GM21737 (cell line): Measurements from ENCODE around the gene SIDT2.
"Not testable (repeated sequence)": the region's sequence is repeated elsewhere in the genome, so short reads cannot be mapped to it uniquely, and the experiment has no call there.

Experiments used
- ATAC-seq: cut with Tn5 transposase; IDR thresholded peaks from one replicate; pipeline ENCODE4 v1.9.1; 2021; ENCODE audit warnings: mild to moderate bottlenecking, moderate library complexity; ENCODE audit not compliant: unreplicated experiment

SIDT2 gene

DNA sequence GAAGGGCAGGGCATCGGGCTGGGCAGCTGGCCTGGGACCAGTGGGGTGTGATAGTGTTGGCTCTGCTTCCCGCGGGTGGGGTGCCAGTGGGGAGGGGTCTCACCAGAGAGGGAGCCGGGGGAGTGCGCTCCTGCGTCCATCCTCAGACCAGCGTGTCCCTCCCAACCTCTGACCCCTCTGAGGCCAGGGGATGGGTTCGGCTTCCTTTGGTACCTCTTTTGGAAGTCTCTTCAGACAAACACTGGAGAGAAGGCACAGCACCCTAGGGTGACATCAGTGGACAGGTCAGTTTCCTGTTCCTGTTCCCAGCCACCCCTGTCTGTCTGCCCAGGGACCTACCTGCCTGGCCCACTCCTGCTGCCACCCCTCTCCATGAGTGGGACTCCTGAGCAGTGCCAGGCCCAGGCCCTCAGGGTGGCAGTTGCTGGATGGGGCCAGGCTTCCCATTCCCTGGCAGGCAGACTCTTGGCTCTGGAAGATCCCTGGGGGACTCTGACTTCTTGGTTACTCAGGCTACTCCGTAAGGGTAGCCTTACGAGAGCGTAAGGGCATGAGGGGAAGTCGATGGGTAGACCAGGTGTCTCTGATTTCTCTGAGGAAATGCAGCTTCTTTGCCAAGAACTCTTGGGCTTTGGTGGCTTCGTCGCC lies 23.2 kb downstream of the SIDT2 start:
- no peak for ATAC-seq

DNA sequence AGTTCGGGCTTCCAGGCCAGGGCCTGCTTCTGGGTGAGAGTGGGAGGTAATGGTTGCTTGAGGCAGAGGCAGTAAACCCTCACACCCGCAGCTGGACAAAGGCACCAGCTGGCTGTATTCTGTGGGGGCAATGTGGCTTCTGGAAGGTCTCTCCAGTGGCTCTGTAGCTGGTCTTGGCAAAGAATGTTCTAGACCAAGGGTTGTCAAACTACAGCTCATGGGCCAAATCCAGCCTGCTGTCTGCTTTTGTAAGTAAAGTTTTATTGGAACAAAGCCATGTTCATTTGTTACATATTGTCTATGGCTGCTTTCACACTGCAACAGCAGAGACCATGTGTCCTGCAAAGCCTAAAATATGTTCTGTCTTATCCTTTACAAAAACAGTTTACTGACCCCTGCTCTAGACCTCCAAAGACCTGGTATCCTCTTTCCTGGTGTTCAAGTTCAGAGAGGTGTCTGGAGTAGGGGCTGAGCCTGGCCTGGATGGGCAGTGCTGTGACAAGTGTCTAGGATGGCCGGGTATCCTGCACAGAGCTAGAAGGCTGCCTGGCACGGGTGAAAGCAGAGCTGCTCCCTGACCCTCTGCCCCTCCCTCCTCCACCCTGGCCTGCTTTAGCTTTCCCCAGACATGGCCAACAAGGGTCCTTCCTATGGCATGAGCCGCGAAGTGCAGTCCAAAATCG lies 24.0 kb downstream of the SIDT2 start:
- no peak for ATAC-seq

GRCh38 chr11:117203069-117203407 lies 24.5 kb downstream of the SIDT2 start:
- no peak for ATAC-seq

DNA sequence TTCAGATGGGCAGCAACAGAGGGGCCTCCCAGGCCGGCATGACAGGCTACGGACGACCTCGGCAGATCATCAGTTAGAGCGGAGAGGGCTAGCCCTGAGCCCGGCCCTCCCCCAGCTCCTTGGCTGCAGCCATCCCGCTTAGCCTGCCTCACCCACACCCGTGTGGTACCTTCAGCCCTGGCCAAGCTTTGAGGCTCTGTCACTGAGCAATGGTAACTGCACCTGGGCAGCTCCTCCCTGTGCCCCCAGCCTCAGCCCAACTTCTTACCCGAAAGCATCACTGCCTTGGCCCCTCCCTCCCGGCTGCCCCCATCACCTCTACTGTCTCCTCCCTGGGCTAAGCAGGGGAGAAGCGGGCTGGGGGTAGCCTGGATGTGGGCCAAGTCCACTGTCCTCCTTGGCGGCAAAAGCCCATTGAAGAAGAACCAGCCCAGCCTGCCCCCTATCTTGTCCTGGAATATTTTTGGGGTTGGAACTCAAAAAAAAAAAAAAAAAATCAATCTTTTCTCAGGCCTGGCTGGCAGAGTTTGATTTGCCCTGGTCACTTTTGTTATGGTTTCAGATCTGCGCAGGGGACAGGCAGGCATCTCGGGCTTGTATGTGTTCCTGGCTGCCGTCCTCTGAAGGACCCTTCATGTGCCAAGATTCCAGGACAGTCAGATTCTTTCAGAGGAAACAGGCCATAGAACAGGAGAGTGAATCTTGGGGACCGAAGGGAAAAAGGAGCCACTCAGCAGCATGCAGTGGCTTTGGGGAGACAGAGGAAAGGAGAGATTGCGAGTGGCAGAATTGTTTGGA lies 25.9 kb downstream of the SIDT2 start:
- ATAC-seq: no peak

DNA sequence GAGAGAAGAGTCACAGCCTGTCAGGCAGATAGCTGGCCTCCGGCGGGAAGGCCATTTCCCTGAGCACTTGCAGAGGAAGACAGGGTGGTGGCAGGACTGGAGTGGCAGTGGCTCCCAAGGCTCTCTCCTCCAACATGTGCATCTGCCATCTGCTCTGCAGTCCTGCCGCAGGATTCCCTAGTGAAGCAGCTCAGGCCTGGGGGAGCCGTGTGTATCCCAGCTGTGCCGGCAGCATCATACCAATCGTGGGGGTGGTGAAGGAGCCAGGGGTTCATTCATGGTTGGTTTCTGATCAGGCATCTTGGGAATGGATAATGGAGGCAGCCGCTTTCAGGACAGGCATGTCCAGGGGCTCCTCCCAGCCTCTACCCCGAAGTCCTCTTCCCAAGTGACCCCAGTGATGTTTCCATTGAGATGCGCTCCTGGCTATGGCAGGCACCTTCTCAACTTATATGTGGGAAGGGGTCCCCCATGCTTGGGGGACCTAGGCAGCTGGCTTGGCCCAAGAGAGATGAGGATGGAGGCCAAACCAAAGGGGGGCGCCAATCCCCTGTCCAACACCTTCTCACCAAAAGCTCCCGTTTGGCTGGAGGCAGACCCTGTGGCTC lies 26.8 kb downstream of the SIDT2 start:
- no peak for ATAC-seq

GRCh38 chr11:117206111-117206510 lies 27.6 kb downstream of the SIDT2 start:
- not testable (repeated sequence) for ATAC-seq

DNA sequence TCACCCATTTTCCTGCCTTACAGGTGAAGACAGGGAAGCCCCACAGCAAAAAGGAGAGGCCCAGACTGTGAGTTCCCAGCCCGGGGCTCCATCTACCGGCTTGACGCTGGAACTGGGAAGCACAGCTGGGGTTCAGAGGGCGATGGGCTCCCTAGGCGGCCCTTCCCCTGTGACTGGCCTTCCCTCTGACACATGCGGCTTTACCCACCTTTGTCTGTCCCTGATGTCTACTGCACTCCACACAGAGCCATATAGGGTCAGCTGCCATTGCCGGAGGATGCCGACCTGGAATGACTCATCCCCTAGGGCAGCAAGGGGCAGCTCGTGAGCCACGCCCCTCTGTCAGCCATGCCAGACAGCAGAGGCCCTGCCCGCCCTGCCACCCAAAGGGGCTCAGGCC lies 28.3 kb downstream of the SIDT2 start:
- not testable (repeated sequence) for ATAC-seq

DNA sequence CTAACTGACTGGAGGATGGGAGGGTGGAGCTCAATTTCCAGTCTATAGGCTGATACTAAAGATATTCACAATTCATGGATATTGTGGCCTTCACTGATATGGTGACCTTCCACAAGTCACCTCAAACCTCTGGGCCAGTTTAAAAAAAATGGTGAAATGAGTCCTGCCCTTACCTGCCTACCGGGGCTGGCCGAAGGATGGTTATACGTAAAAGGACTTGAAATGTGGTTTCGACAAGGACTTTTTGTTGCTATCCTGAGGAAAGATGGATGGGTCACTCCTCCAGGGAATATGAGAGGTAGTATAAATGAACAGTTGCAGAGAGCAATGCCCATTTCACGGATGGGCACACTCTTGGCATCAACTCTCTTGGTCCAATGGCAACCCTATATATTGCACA lies 28.9 kb downstream of the SIDT2 start:
- not testable (repeated sequence) for ATAC-seq

GRCh38 chr11:117208710-117209109 lies 30.2 kb downstream of the SIDT2 start:
- not testable (repeated sequence) for ATAC-seq

- not testable (repeated sequence) for ATAC-seq
Measured at GRCh38 chr11:117209351-117210125, 31.0 kb downstream of the SIDT2 start.

GRCh38 chr11:117210620-117211019 lies 32.1 kb downstream of the SIDT2 start:
- no peak for ATAC-seq

- ATAC-seq: no peak
Measured at GRCh38 chr11:117212697-117213355, 34.3 kb downstream of the SIDT2 start.

DNA sequence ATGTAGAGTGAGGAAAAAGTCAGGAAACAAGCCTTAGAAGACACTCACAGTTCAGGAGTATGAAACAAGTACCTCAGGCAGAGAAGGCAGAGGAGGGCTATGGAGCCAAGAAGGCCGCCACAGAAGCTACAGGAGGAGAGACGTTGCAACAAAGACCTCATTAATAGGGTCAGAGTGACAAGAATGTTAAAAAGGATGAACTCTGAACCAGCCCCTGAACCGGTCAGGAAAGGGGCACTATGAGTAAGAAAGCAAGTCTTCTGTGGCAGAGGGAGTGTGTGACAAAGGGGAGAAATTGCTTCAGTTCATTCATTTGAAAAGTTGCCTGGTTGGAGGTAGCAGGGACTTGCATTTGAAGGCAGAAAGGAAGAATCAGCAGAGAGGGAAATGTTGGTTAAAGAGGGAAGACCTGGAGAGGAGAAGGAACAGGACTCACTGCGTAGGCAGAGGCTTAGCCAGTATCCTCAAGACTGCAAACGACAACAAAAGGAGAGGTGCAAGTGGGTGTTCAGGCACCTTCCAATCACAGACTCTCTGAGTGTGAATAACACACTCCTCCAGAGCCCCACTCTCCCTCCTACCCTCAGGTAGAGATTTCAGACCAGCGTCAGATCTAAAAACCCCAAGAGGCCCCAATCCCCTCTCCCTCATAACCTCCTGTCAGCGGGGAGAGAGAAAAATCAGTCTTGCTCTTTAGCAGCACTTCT lies 36.0 kb downstream of the SIDT2 start:
- no peak for ATAC-seq

- ATAC-seq: no peak
Measured at GRCh38 chr11:117217141-117218084, 38.9 kb downstream of the SIDT2 start.

GRCh38 chr11:117218133-117218915 lies 39.8 kb downstream of the SIDT2 start:
- no peak for ATAC-seq

- ATAC-seq: no peak
Measured at GRCh38 chr11:117219001-117219400, 40.5 kb downstream of the SIDT2 start.

DNA sequence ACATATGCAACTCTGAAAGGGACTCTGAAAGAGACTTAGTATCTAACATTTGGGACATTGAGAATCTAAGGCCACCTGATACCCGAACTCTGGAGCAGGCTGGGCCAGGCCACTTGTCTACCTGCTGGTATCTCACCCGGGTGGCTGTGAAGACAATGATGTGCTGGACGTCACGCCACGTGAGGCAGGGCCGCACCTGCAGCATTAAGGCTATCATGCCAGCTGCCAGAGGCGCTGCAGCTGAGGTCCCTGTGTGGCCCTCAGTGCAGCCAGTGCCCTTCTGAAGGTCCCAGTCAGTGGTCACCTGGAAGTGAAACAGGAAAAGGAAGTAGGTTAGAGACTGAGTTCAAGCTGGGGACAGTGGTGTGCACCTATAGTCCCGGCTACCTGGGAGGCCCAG lies 40.9 kb downstream of the SIDT2 start:
- no peak for ATAC-seq

GRCh38 chr11:117219995-117220394 lies 41.5 kb downstream of the SIDT2 start:
- no peak for ATAC-seq
